NB4 (cell line): ENCODE data around the gene FAM186B.

ENCODE experiments used
- CTCF ChIP-seq: IDR thresholded peaks from one replicate; pipeline ENCODE4 v1.5.1; 2012; ENCODE audit warnings: low read depth, low read length
- MAX ChIP-seq: IDR thresholded peaks from 2 replicates; pipeline ENCODE4 v1.6.1; 2011; ENCODE audit warnings: low read depth, low read length

- TF ChIP-seq MAX = no peak
- TF ChIP-seq CTCF = no peak
These were observed 53.0 kb downstream of the FAM186B start for GRCh38 chr12:49552425-49552824.
